ENCODE data around the gene PIM3.

- TF ChIP-seq CTCF (IDR thresholded peaks at IDR 0.05): no peak
- no peak for TF ChIP-seq POLR2A (IDR thresholded peaks at IDR 0.05)
- TF ChIP-seq POLR2AphosphoS5 (IDR thresholded peaks at IDR 0.05; ENCODE audit: insufficient read depth in 1 of 2, low read depth in 1 of 2): no peak
These were observed 32.4 kb upstream of the PIM3 start for GRCh38 chr22:49928185-49928495.
